Esophagus squamous epithelium (tissue), 5 donors: ENCODE measurements around the gene UNCX. TPM values are rescaled to one million over a fixed set of nuclear protein-coding genes. Genes with fewer than 3 reads are reported as not detected.

Experiments used
- DNase-seq: peaks from one replicate; lab custom pipeline; 2025; lab: John Stamatoyannopoulos, UW
- H3K27ac ChIP-seq, 4 donors: fragments of 200-600 bp; sonication (generic); one replicate each; pipeline ENCODE4 v1.5.1; 2016 to 2019; ENCODE audit warnings: mild to moderate bottlenecking in 1 of 4
- H3K27me3 ChIP-seq, 4 donors: fragments of 200-600 bp; sonication (generic); 1 replicate in 3 of 4; 2 replicates in 1 of 4; pipeline versions ENCODE4 v1.5.1 to v1.6.0; 2017 to 2021; ENCODE audit warnings: antibody characterized with exemption in 1 of 4
- H3K36me3 ChIP-seq, 3 donors: fragments of 200-600 bp; sonication (generic); one replicate each; pipeline ENCODE4 v1.5.1; 2016 to 2019
- H3K4me1 ChIP-seq, 3 donors: fragments of 200-600 bp; sonication (generic); one replicate each; pipeline ENCODE4 v1.5.1; 2017 to 2019
- H3K4me3 ChIP-seq, 4 donors: fragments of 200-600 bp; sonication (generic); 1 replicate in 3 of 4; 2 replicates in 1 of 4; pipeline ENCODE4 v1.5.1; 2016 to 2019; ENCODE audit warnings: mild to moderate bottlenecking in 2 of 4, moderate library complexity in 1 of 4
- H3K9me3 ChIP-seq, 3 donors: fragments of 200-600 bp; sonication (generic); one replicate each; pipeline ENCODE4 v1.5.1; 2016 to 2019
- CTCF ChIP-seq, 6 experiments: fragments of 450-650 bp in 4 of 6; fragments of 200-600 bp in 2 of 6; sonication (generic) in 2 of 6; IDR thresholded peaks; one replicate each; pipeline ENCODE4 v1.5.1; 2016 to 2019; ENCODE audit warnings: antibody characterized with exemption in 6 of 6, mild to moderate bottlenecking in 4 of 6, moderate library complexity in 4 of 6
- POLR2A ChIP-seq, 4 donors: fragments of 450-650 bp; IDR thresholded peaks; one replicate each; pipeline ENCODE4 v1.6.1; 2017; ENCODE audit warnings: antibody characterized with exemption in 4 of 4, mild to moderate bottlenecking in 4 of 4, moderate library complexity in 3 of 4
- WGBS, 2 donors: methylation state at CpG; one replicate each; pipeline ENCODE4 v1.1.5; 2018; 5-methylcytosine and 5-hydroxymethylcytosine counted together
- intact Hi-C: fragments of 100-400 bp; cut with DNase I; formaldehyde crosslinking; loops from one replicate; pipeline ENCODE4 v1.15.0; 2022
- total RNA-seq, 4 donors: library from RNA; depleted of rRNA; stranded (reverse); fragments of >200 nt; gene quantifications; one replicate each; pipeline ENCODE4 v1.1.0, GENCODE V29; 2016
- donor health status: DM: yes; HTN: yes; CAD: no.

UNCX gene
- total RNA-seq, 4 donors from 2014 or later, result not detected

GRCh38 chr7:1262441-1262840, 29.8 kb downstream of the UNCX start:
- Histone ChIP-seq H3K9me3 (no peaks in the 10 kb centered on the region), H3K27me3 (peaks cover 0 to 94% (median 3%) of the 10 kb centered on the region in 4 donors), H3K36me3 (no peaks in the 10 kb centered on the region), H3K4me1 (no peaks in the 10 kb centered on the region), H3K4me3 (no peak overlapping the region), H3K27ac (no peak overlapping the region)
- 71 to 87% methylated on average over 6 to 9 of the region's 13 CpGs for WGBS, 2 donors
- intact Hi-C loops, result no loop called here
- TF ChIP-seq CTCF (IDR thresholded peaks at IDR 0.05), result no peak
- TF ChIP-seq POLR2A (IDR thresholded peaks at IDR 0.05), result no peak
- DNase-seq, result no peak

GRCh38 chr7:1263391-1263951, 30.8 kb downstream of the UNCX start:
- Histone ChIP-seq H3K27me3 (peaks cover 0 to 94% (median 3%) of the 10 kb centered on the region in 4 donors), H3K4me1 (no peaks in the 10 kb centered on the region), H3K36me3 (no peaks in the 10 kb centered on the region), H3K27ac (no peak overlapping the region), H3K9me3 (no peaks in the 10 kb centered on the region), H3K4me3 (no peak overlapping the region)
- intact Hi-C loops, result no loop called here
- TF ChIP-seq CTCF (IDR thresholded peaks at IDR 0.05) (no peak), POLR2A (IDR thresholded peaks at IDR 0.05) (no peak)
- 63 to 67% methylated on average over 17 to 26 of the region's 28 CpGs for WGBS, 2 donors
- no peak for DNase-seq

GRCh38 chr7:1264345-1265280, 31.9 kb downstream of the UNCX start:
- no peak for TF ChIP-seq CTCF (IDR thresholded peaks at IDR 0.05)
- 55 to 61% methylated on average over 8 to 9 of the region's 30 CpGs for WGBS, 2 donors
- intact Hi-C loops, result no loop called here
- Histone ChIP-seq H3K27ac (no peak overlapping the region), H3K36me3 (no peaks in the 10 kb centered on the region), H3K4me3 (no peak overlapping the region), H3K27me3 (peaks cover 0 to 96% (median 3%) of the 10 kb centered on the region in 4 donors), H3K9me3 (no peaks in the 10 kb centered on the region), H3K4me1 (no peaks in the 10 kb centered on the region)
- DNase-seq, result no peak

- no peak for DNase-seq
- intact Hi-C loops, result no loop called here
- Histone ChIP-seq H3K27ac (no peak overlapping the region), H3K36me3 (no peaks in the 10 kb centered on the region), H3K27me3 (peaks cover 0 to 95% (median 3%) of the 10 kb centered on the region in 4 donors), H3K4me1 (no peaks in the 10 kb centered on the region), H3K4me3 (no peak overlapping the region), H3K9me3 (no peaks in the 10 kb centered on the region)
- TF ChIP-seq POLR2A (IDR thresholded peaks at IDR 0.05) (no peak), CTCF (IDR thresholded peaks at IDR 0.05) (no peak)
- 73 to 76% methylated on average over 3 to 9 of the region's 31 CpGs for WGBS, 2 donors
These were observed 34.6 kb downstream of the UNCX start for GRCh38 chr7:1267016-1267900.
